IPS DF 4.7 (cell line): ENCODE measurements around the gene SKAP2.

Experiments used
- DNase-seq: peaks from one replicate; pipeline ENCODE4 v3.0.0-alpha.2; 2013; ENCODE audit warnings: low spot score; ENCODE audit errors: extremely low read depth

Gene SKAP2

GRCh38 chr7:26779978-26780595 is 84.3 kb downstream of the SKAP2 start:
- no peak for DNase-seq

GRCh38 chr7:26777385-26777784 is 87.0 kb downstream of the SKAP2 start:
- no peak for DNase-seq

- no peak for DNase-seq
These were observed 103.9 kb downstream of the SKAP2 start for GRCh38 chr7:26760501-26760900.

GRCh38 chr7:26759108-26759507 is 105.3 kb downstream of the SKAP2 start:
- DNase-seq = no peak

GRCh38 chr7:26743205-26743604 is 121.2 kb downstream of the SKAP2 start:
- no peak for DNase-seq

GRCh38 chr7:26735976-26736600 is 128.3 kb downstream of the SKAP2 start:
- peak; percentile 22 for DNase-seq

GRCh38 chr7:26729150-26729775 is 135.1 kb downstream of the SKAP2 start:
- DNase-seq = no peak

GRCh38 chr7:26726051-26726450 is 138.3 kb downstream of the SKAP2 start:
- DNase-seq = no peak

- no peak for DNase-seq
These were observed 139.6 kb downstream of the SKAP2 start for GRCh38 chr7:26724795-26725194.

GRCh38 chr7:26723129-26723528 is 141.3 kb downstream of the SKAP2 start:
- DNase-seq = no peak

- no peak for DNase-seq
These were observed 142.9 kb downstream of the SKAP2 start for GRCh38 chr7:26721450-26721849.

- DNase-seq = no peak
These were observed 146.3 kb downstream of the SKAP2 start for GRCh38 chr7:26718063-26718462.

GRCh38 chr7:26714438-26714837 is 150.0 kb downstream of the SKAP2 start:
- no peak for DNase-seq

GRCh38 chr7:26714006-26714405 is 150.4 kb downstream of the SKAP2 start:
- DNase-seq = no peak

- DNase-seq = no peak
These were observed 155.0 kb downstream of the SKAP2 start for GRCh38 chr7:26709210-26709990.

- DNase-seq = no peak
These were observed 158.8 kb downstream of the SKAP2 start for GRCh38 chr7:26705567-26705966.

GRCh38 chr7:26704786-26705185 is 159.6 kb downstream of the SKAP2 start:
- DNase-seq = no peak

GRCh38 chr7:26704036-26704435 is 160.4 kb downstream of the SKAP2 start:
- no peak for DNase-seq

- no peak for DNase-seq
These were observed 163.5 kb downstream of the SKAP2 start for GRCh38 chr7:26700893-26701292.

- no peak for DNase-seq
These were observed 164.0 kb downstream of the SKAP2 start for GRCh38 chr7:26700386-26700785.

- no peak for DNase-seq
These were observed 164.6 kb downstream of the SKAP2 start for GRCh38 chr7:26699766-26700165.

- no peak for DNase-seq
These were observed 165.6 kb downstream of the SKAP2 start for GRCh38 chr7:26698806-26699205.
